Measurements from ENCODE around the gene EXPH5. TPM values are rescaled to one million over a fixed set of nuclear protein-coding genes. Genes with fewer than 3 reads are reported as not detected.

Gene EXPH5
- total and polyA plus RNA-seq, 2 donors (not counting 3 experiments of a cell fraction or from before 2014, with no cell fraction given) = 0.03 to 0.09 TPM

GRCh38 chr11:108498816-108499408, 94.7 kb downstream of the EXPH5 start:
- H3K36me3 ChIP-seq (ENCODE audit: control insufficient read depth in 2 of 2, extremely low read depth in 1 of 2, insufficient read depth in 2 of 2, low read length in 2 of 2) = no peaks in the 10 kb centered on the region
- peak overlapping the region; percentile 91 for H2AFZ ChIP-seq (ENCODE audit: low read depth, low read length)
- no peaks in the 10 kb centered on the region for H3K9me3 ChIP-seq (replicated peaks; ENCODE audit: control insufficient read depth, insufficient read depth, low read length)
- H3K9me1 ChIP-seq (replicated peaks; ENCODE audit: control insufficient read depth, extremely low read depth, insufficient read depth, low read length) = no peaks in the 10 kb centered on the region
- peak overlapping the region; percentile 14 for H3K4me2 ChIP-seq (ENCODE audit: insufficient read depth, low read length)
- peaks cover 13% of the 10 kb centered on the region for H3K79me2 ChIP-seq (ENCODE audit: control insufficient read depth, insufficient read depth, low read length)
- DNase-seq (ENCODE audit: low read depth, low spot score) (no peak), FAIRE-seq (no peak)
- POLR2A ChIA-PET = no interaction called here
- peak overlapping the region in 2 of 3 experiments; percentile 48 to 71 for H3K4me3 ChIP-seq (replicated peaks in 1 of 3; ENCODE audit: insufficient read depth in 1 of 3, low read depth in 1 of 3, low read length in 3 of 3)
- CTCF ChIA-PET = no interaction called here
- peaks cover 10% of the 10 kb centered on the region for H3K4me1 ChIP-seq (ENCODE audit: control insufficient read depth, extremely low read depth, insufficient read depth, low read length)
- no peaks in the 10 kb centered on the region for H4K20me1 ChIP-seq (replicated peaks; ENCODE audit: control insufficient read depth, extremely low read depth, insufficient read depth, low read length)
- H3K27me3 ChIP-seq (ENCODE audit: control insufficient read depth in 2 of 2, insufficient read depth in 2 of 2, low read length in 2 of 2) = no peaks in the 10 kb centered on the region
- no TSS peak for BruUV-seq (replicated peaks)
- peak overlapping the region; percentile 89 for H3K9ac ChIP-seq (replicated peaks; ENCODE audit: extremely low read depth, insufficient read depth, low read length)
- dilution Hi-C loops (cut with MboI; ENCODE audit: extremely low pct_ligation_motif_present, low sequenced_read_pairs) (no loop called here), intact Hi-C loops (cut with micrococcal nuclease) (loop anchor here (2.0 to 5.0 kb wide), 4 partner anchors 94 to 377 kb away; partner anchors contain the start of genes ACAT1 and EXPH5)
- peak overlapping the region; percentile 14 for H3K27ac ChIP-seq (ENCODE audit: insufficient read depth, low read depth, low read length)
- TF ChIP-seq POLR2AphosphoS5 (IDR thresholded peaks at IDR 0.05; ENCODE audit: insufficient read depth, low read depth, low read length) = no peak
- TF ChIP-seq MAX (IDR thresholded peaks at IDR 0.05; ENCODE audit: insufficient read depth, insufficient read length) = no peak
- no peak for TF ChIP-seq MYC (IDR thresholded peaks at IDR 0.05; ENCODE audit: low read depth, low read length)
- TF ChIP-seq FOS (IDR thresholded peaks at IDR 0.05; ENCODE audit: borderline replicate concordance, insufficient read depth, low read length) = no peak
- TF ChIP-seq JUN (IDR thresholded peaks at IDR 0.05; ENCODE audit: borderline replicate concordance, insufficient read depth, insufficient read length, low read depth) = no peak
- TF ChIP-seq GATA2 (IDR thresholded peaks at IDR 0.05; ENCODE audit: insufficient read depth, insufficient read length, low read depth, low read length) = no peak
- no peak for TF ChIP-seq CTCF (IDR thresholded peaks at IDR 0.05; ENCODE audit: extremely low read depth in 1 of 2, insufficient read depth in 1 of 2, low read depth in 1 of 2, low read length in 2 of 2)
- TF ChIP-seq EZH2 (IDR thresholded peaks at IDR 0.05; ENCODE audit: borderline replicate concordance, low read depth, low read length, severe bottlenecking) = no peak
- TF ChIP-seq POLR2A (IDR thresholded peaks at IDR 0.05; ENCODE audit: low read depth, low read length) = no peak
